Measurements from ENCODE around the gene MYCBP2. TPM values are rescaled to one million over a fixed set of nuclear protein-coding genes. Genes with fewer than 3 reads are reported as not detected.
A peak's percentile ranks its signal among the peaks of the same experiment; 100 is the strongest.

The MYCBP2 gene, protein sequence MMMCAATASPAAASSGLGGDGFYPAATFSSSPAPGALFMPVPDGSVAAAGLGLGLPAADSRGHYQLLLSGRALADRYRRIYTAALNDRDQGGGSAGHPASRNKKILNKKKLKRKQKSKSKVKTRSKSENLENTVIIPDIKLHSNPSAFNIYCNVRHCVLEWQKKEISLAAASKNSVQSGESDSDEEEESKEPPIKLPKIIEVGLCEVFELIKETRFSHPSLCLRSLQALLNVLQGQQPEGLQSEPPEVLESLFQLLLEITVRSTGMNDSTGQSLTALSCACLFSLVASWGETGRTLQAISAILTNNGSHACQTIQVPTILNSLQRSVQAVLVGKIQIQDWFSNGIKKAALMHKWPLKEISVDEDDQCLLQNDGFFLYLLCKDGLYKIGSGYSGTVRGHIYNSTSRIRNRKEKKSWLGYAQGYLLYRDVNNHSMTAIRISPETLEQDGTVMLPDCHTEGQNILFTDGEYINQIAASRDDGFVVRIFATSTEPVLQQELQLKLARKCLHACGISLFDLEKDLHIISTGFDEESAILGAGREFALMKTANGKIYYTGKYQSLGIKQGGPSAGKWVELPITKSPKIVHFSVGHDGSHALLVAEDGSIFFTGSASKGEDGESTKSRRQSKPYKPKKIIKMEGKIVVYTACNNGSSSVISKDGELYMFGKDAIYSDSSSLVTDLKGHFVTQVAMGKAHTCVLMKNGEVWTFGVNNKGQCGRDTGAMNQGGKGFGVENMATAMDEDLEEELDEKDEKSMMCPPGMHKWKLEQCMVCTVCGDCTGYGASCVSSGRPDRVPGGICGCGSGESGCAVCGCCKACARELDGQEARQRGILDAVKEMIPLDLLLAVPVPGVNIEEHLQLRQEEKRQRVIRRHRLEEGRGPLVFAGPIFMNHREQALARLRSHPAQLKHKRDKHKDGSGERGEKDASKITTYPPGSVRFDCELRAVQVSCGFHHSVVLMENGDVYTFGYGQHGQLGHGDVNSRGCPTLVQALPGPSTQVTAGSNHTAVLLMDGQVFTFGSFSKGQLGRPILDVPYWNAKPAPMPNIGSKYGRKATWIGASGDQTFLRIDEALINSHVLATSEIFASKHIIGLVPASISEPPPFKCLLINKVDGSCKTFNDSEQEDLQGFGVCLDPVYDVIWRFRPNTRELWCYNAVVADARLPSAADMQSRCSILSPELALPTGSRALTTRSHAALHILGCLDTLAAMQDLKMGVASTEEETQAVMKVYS (N-terminal part only)
- 78.2 TPM for polyA plus RNA-seq

DNA sequence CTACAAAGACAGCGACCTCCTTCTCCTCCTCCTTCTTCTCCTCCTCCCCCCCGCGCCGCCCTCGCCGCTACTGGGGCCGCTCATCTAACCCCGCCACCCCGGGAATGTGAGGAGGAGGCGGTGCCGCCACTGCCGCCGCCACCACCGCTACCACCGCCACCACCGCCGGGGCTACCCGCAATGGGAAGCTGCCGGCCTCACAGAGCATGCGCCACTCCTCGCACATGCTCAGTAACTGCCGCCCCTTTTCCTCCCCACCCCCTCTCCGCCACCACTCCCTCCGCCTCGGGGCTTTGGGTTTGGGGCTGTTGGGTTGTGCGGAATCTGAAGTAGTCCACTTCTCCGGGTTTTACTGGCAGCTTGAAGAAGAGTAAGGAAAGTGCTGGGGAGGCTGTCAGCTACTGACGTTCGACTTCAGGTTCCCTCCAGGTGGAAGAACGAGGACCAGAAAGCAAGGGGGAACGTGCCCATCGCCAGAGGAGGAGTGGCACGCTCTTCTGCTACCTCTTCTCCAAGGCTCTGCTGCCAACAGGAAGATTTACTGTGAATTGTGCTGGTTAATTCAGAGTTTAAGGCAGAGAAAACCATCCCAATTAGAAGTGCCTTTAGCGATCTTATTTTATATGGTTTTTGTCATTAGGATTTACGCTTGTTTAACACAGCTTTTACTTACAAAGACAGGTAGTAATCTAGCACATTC is at the start of gene MYCBP2:
TSS of gene MYCBP2 (minus strand) at position 190 of the 700 bp plus-strand sequence. CDS start 319 bp downstream, outside the sequence.
- peak within 1 kb of the TSS; percentile 91 to 97 (median 95) for H3K27ac Mint-ChIP-seq
- peaks cover 5% of the 10 kb centered on the region for H3K36me3 Mint-ChIP-seq
- H3K4me1 Mint-ChIP-seq = peaks cover 53 to 63% (median 59%) of the 10 kb centered on the region in 3 donors
- H3K9me3 Mint-ChIP-seq = no peaks in the 10 kb centered on the region
- H3K27me3 Mint-ChIP-seq = peaks cover 5% of the 10 kb centered on the region
- peak within 1 kb of the TSS; percentile 88 to 99 (median 98) for H3K4me3 Mint-ChIP-seq

GRCh38 chr13:77375560-77376108 is 48.7 kb upstream of the MYCBP2 start:
- Mint-ChIP-seq H3K4me3 (no peak overlapping the region), H3K27ac (no peak overlapping the region), H3K27me3 (no peaks in the 10 kb centered on the region), H3K36me3 (peaks cover 1% of the 10 kb centered on the region), H3K4me1 (peaks cover 10 to 14% (median 11%) of the 10 kb centered on the region in 3 donors), H3K9me3 (peaks cover 0 to 2% (median 0%) of the 10 kb centered on the region in 3 donors)

DNA sequence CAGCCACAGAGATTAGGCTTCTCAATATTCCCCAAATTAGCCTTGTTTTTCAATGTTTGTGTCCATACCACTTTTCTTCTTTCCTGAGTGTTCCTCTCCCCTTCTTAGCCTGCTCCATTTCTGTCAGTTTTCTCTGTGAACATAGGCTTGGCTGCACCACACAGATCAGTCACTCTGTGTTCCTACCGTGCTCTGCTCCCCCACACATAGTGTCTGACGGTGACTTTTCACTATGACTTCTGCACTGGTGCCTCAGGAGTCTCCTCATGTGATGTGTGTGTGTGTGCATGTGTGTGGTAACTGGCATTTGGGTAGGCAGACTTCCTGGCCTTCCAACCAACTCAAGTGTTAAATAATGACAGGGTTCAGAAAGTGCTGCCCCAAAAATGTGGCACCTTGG is 47.9 kb upstream of the MYCBP2 start:
- H3K27me3 Mint-ChIP-seq = no peaks in the 10 kb centered on the region
- no peak overlapping the region for H3K4me3 Mint-ChIP-seq
- H3K4me1 Mint-ChIP-seq = peaks cover 10 to 14% (median 11%) of the 10 kb centered on the region in 3 donors
- no peak overlapping the region for H3K27ac Mint-ChIP-seq
- peaks cover 1% of the 10 kb centered on the region for H3K36me3 Mint-ChIP-seq
- peaks cover 0 to 2% (median 0%) of the 10 kb centered on the region in 3 donors for H3K9me3 Mint-ChIP-seq

DNA sequence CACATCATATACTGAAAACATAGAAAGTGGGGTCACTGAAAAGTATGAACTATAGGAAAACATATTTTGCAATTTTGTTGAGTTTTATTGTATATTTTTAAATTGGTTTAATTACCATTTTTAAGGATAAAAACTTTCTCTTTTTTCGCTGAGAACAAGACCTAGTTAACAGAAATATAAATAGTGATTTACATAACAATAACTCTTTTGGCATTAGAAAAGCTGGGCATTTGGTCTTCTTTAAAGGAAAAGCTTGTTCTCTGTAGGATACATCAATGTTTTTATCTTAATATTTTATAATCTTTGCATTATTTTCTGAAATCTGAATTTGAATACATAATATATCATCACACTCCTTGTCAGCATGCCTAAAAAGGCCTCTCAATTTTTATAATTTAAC is 47.4 kb upstream of the MYCBP2 start:
- Mint-ChIP-seq H3K36me3 (peaks cover 1% of the 10 kb centered on the region), H3K27me3 (no peaks in the 10 kb centered on the region), H3K4me3 (no peak overlapping the region), H3K27ac (no peak overlapping the region), H3K9me3 (peaks cover 0 to 2% (median 0%) of the 10 kb centered on the region in 3 donors), H3K4me1 (peaks cover 10 to 14% (median 11%) of the 10 kb centered on the region in 3 donors)

GRCh38 chr13:77373502-77373901 is 46.6 kb upstream of the MYCBP2 start:
- Mint-ChIP-seq H3K4me1 (peaks cover 10 to 14% (median 11%) of the 10 kb centered on the region in 3 donors), H3K9me3 (peaks cover 0 to 2% (median 0%) of the 10 kb centered on the region in 3 donors), H3K4me3 (no peak overlapping the region), H3K36me3 (peaks cover 1% of the 10 kb centered on the region), H3K27ac (no peak overlapping the region), H3K27me3 (no peaks in the 10 kb centered on the region)

GRCh38 chr13:77372275-77372674 is 45.4 kb upstream of the MYCBP2 start:
- Mint-ChIP-seq H3K36me3 (peaks cover 1% of the 10 kb centered on the region), H3K27me3 (no peaks in the 10 kb centered on the region), H3K27ac (no peak overlapping the region), H3K4me1 (peaks cover 6 to 13% (median 11%) of the 10 kb centered on the region in 3 donors), H3K4me3 (no peak overlapping the region), H3K9me3 (peaks cover 0 to 2% (median 2%) of the 10 kb centered on the region in 3 donors)

DNA sequence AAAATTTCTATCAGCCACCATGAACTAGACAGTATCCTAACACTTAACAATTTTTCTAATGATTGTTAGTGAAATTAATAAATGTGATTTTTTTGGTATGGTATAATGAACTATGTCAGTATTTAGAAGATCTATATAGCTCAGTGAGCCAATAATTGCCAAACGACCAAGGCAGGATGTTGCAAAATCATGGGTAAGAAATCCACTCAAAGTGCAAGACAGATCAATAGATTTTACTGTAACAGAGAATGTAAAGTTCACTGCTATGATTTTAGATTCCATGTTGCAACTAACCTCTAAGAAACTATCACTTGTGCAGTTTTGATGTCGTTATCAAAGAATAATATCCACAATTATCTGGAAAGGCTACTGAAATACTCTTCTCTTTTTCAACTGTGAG is 44.0 kb upstream of the MYCBP2 start:
- H3K27me3 Mint-ChIP-seq = no peaks in the 10 kb centered on the region
- peaks cover 0 to 2% (median 2%) of the 10 kb centered on the region in 3 donors for H3K9me3 Mint-ChIP-seq
- peaks cover 0 to 8% (median 2%) of the 10 kb centered on the region in 3 donors for H3K4me1 Mint-ChIP-seq
- peaks cover 1% of the 10 kb centered on the region for H3K36me3 Mint-ChIP-seq
- H3K4me3 Mint-ChIP-seq = no peak overlapping the region
- H3K27ac Mint-ChIP-seq = no peak overlapping the region

DNA sequence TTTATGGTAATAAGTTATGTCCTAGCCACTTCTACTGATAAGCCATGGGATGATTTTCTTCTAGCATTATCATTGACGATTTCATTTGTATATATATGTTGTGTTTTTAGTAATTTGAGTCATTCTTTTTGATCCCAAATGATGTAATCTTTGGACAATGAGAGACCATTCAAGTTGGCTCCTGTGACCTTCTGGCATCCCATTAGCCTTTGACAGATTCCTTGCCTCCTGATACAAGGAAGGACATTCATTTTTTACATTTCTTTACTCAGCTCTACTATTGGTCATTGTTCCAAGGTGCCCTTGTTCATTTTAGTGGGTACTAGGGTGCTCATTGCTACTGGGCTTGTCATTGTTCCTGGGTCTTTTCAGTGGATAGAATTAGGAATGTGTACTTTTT is 35.3 kb upstream of the MYCBP2 start:
- Mint-ChIP-seq H3K4me3 (no peak overlapping the region), H3K36me3 (peaks cover 3% of the 10 kb centered on the region), H3K27me3 (no peaks in the 10 kb centered on the region), H3K4me1 (peaks cover 13 to 35% (median 16%) of the 10 kb centered on the region in 3 donors), H3K27ac (no peak overlapping the region), H3K9me3 (no peaks in the 10 kb centered on the region)

DNA sequence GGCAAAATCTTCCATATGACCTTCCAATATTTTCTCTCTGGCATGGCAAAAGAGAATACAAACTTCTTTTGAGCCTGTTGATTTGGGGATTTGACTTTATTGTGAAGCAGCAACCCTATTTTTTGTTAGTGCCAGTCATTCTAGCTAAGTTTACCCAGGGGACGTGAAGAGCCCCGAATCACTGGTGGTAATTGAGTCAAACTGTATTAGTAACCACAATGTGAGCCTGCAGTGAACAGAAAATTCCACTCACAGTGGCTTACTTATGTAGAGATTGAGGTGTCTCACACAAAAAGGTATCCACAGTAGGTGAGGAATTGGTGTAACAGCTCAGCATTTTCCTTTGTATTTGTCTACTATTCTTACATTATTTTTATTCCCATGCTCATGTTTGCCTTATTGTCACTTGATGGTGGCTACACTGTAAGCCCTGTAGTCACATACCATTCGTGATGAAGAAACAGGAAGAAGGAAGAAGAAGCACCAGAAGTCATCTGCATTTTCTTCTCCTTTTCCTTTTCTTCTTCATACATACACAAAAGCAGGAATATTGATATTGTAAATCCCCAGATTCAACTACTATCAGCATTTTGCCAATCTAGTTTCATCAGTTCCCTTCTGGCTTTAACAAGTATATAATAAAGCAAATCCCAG is 33.3 kb upstream of the MYCBP2 start:
- Mint-ChIP-seq H3K4me1 (peaks cover 13 to 35% (median 16%) of the 10 kb centered on the region in 3 donors), H3K9me3 (no peaks in the 10 kb centered on the region), H3K4me3 (peak overlapping the region in 2 of 4 donors; percentile 23), H3K27me3 (no peaks in the 10 kb centered on the region), H3K27ac (no peak overlapping the region), H3K36me3 (peaks cover 3% of the 10 kb centered on the region)

DNA sequence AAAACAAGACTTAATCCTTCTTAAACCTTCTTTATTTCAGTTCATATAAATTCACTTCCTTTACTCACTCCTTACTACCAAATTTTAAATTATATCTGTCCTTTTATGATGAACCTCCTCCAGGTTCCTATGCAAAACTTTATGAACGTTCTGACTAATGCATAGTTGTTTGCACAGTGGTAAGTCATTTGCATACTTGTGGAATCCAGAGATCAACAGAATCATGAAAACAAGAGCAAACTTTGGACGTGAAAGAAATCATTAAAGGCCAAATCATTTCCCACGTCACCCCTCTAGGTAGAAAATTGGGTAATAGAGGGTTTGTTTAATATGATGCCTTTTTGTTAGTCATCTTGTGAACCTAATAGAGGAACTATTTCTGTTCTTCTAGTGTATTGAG is 32.3 kb upstream of the MYCBP2 start:
- peaks cover 17 to 41% (median 22%) of the 10 kb centered on the region in 3 donors for H3K4me1 Mint-ChIP-seq

GRCh38 chr13:77358001-77358400 is 31.1 kb upstream of the MYCBP2 start:
- peaks cover 27 to 50% (median 31%) of the 10 kb centered on the region in 3 donors for H3K4me1 Mint-ChIP-seq
- H3K27ac Mint-ChIP-seq = no peak overlapping the region
- H3K9me3 Mint-ChIP-seq = no peaks in the 10 kb centered on the region
- no peak overlapping the region for H3K4me3 Mint-ChIP-seq
- no peaks in the 10 kb centered on the region for H3K27me3 Mint-ChIP-seq
- H3K36me3 Mint-ChIP-seq = no peaks in the 10 kb centered on the region

More for the DNA sequence above, 32.3 kb upstream of the MYCBP2 start:
- Mint-ChIP-seq H3K9me3 (no peaks in the 10 kb centered on the region), H3K27me3 (no peaks in the 10 kb centered on the region), H3K27ac (no peak overlapping the region), H3K4me3 (no peak overlapping the region), H3K36me3 (no peaks in the 10 kb centered on the region)

- H3K36me3 Mint-ChIP-seq = no peaks in the 10 kb centered on the region
- no peaks in the 10 kb centered on the region for H3K9me3 Mint-ChIP-seq
- H3K27ac Mint-ChIP-seq = no peak overlapping the region
Measured at GRCh38 chr13:77356155-77356554, 29.3 kb upstream of the MYCBP2 start.

GRCh38 chr13:77353995-77354394 is 27.1 kb upstream of the MYCBP2 start:
- Mint-ChIP-seq H3K36me3 (no peaks in the 10 kb centered on the region), H3K4me1 (peaks cover 21 to 26% (median 21%) of the 10 kb centered on the region in 3 donors), H3K27me3 (no peaks in the 10 kb centered on the region), H3K9me3 (no peaks in the 10 kb centered on the region), H3K4me3 (peak overlapping the region; percentile 1 to 83 (median 44)), H3K27ac (peak overlapping the region; percentile 11 to 72 (median 36))

More at GRCh38 chr13:77356155-77356554, 29.3 kb upstream of the MYCBP2 start:
- Mint-ChIP-seq H3K27me3 (no peaks in the 10 kb centered on the region), H3K4me3 (peak overlapping the region in 1 of 4 donors; percentile 56), H3K4me1 (peaks cover 27 to 42% (median 34%) of the 10 kb centered on the region in 3 donors)
